ENCODE results near the gene RNF208.

The RNF208 gene

DNA sequence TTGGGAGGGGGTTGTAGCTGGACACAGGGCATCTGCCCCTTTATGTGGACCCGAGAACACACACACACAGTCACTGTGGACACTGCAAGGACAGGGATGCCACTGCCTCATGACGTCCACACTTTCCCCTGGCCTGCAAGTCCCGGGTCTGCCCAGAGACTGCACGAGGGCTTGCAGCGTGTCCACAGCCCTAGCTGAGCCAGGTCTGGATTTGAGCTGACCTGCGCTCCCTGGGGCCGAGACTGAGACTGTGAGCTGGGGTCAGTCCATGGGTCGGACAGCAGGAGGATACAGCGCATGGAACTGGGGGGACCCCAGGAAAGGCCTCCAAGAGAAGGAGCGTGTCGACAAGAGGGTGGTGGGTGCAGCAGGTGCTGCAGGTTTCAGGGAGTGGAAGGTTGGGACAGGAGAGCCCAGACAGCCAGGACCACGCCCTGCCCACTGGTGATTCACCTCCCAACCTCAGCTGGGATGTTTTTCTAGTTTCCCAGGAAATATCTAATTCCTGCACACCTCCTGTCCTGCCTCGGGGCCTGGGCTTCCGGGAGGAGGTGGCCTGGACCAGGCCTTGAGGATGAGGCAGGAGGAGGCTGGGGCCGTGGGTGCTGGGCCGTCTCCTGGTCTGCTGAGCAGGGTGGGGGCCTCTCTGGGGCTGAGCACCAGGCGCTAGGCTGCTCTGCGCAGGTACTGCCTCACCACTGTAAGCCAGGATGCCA, 4.5 kb upstream of the RNF208 start:
- DNase-seq: no peak

DNA sequence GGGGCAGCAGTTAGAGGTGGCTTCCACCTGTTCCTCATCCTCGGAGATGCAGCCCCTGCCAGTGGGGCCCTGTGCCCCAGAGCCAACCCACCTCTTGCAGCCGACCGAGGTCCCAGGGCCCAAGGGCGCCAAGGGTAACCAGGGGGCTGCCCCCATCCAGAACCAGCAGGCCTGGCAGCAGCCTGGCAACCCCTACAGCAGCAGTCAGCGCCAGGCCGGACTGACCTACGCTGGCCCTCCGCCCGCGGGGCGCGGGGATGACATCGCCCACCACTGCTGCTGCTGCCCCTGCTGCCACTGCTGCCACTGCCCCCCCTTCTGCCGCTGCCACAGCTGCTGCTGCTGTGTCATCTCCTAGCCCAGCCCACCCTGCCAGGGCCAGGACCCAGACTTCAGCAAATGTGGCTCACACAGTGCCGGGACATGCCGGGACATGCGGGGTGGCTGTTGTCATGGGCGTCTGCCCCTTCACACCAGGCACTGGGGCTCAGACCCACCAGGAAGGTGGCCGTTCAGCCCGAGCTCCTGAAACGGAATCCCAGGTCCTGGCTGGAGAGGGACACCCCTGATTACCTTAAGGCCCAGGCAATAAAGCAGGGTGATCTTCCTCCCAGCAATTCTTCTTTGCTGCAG, 3.8 kb upstream of the RNF208 start:
- DNase-seq: no peak

DNA sequence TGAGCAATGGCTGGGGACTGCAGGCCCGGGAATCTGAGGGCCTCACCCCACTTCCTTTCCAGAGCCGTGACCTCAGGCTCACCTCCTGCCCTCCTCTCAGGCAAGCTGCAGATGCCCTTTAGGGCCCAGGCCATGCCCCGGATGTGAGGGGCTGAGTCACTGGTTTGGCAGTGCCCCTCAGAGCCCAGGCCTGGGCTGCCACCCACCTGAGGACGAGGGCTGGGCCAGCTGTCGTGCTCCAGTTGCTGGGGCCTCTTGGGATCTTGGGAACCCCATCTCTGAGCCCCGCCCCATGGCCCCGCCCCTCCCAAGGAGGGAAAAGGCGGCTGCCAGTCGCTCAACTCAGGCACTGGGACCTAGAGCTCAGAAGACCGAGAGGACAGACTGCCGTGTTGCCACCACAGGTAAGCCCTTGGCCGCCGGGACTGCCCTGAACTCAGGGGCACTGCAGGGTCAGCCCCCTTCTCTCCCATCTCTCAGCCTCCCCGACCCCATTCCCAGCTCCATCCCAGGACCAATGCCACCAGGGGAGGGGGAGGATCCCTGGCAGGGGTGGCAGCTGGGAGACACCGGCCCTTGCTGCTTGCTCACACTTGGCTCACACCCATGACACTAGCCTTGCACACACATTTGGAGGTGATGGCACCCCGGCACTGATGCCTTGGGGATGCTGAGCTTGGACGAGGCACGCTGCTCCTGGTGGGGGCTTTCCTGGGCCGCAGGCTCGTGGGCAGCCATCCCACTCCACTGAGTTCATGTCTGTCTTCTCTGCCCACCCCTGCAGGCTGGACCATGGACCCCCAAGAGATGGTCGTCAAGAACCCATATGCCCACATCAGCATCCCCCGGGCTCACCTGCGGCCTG, 3.0 kb upstream of the RNF208 start, which contains the start of gene CYSRT1:
CYSRT1 (plus strand) TSS at position 345 of the 865 bp plus-strand sequence; CDS start at position 793, 448 bp downstream.
- DNase-seq: no peak

DNA sequence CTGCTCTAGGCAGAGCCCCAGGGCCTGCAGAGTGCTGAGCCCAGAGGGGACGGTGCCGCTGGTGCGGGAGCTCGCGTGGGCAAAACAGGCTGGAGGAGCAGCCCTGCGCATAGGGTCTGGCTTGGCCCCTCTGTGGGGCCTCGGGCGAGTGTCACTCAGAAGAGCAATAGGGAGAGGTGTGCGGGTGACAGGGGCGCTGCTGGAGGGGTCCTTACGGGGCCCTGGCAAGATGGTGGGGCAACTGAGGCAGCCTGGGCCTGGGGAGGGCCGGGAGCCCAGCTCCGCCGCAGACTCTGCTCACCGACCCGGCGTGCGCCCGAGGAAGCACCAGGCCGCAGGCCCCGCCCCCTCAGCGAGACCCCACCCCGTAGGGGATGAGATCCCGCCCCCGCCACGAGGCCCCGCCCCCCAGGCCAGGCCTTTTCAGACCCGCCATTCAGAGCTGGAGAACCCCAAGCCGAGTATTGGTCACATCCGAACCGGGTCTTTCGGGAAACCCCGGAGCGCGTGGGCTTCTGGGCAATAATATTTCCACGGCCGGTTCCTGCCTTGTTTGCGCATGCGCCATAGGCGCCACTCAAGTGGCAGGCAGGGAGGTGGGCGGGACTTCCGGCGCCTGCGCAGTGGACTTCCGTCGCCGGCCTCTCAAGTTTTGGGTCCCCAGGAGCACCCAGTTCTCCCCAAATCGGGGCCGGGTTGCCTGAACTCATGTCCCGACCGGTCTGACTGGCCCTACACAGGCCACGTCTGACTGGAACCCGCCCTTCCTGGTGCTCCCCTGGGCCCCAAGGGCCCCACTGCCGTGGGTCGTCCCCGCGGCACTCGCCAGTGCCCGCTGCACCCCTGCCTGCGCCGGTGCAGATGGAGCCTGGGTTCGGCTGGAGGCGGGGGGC, 1.3 kb upstream of the RNF208 start:
- peak; percentile 99 for DNase-seq

DNA sequence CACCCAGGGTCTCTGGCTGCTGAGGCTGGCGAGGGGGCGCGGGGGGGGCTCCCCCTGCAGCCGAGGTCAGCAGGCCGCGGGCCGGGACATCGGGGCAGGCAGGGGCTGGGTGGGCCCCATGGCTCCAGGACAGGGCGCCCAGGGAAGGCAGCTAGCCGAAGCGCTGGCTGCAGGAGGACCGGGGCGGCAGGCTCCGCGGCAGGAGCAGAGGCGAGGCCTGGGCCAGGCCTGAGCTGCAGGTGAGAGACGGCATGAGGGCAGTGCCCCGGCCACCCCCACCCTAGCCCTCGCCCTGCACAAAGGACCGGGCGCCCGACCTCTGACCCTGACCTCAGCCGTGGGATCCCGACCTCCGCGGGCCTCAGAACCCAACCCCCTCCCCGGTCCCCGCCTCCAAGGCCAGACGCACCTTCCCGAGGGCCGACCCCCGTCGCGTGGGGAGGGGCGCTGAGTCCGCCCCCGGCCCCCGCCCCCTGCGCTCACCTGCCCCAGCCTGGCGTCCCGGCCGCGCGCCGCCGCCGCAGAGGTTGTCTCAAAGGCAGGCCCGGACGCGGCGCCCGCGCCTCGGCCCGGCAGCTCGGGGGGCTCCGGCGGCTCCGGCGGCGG, 431 bp downstream of the RNF208 start:
- DNase-seq: no peak

DNA sequence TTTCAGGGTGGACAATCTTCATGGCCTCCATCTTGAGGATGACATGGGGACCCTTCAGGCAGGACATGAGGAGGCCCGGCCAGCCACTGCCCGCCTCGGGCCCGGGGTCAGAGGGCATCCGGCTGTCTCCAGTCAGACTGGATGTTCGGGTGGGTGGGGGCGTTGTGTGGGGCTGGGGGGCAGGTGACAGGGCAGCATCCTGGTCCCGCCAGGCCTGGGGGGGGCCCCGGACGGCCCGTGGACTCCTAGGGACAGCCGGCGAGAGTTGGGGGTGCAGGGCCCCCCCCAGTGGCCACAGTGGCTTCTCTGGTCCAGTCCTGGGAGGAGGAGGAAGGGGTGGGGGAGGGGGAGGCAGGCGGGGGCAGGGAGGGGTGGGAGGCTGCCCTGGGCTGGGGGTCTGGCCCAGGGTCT, 940 bp downstream of the RNF208 start:
- no peak for DNase-seq

DNA sequence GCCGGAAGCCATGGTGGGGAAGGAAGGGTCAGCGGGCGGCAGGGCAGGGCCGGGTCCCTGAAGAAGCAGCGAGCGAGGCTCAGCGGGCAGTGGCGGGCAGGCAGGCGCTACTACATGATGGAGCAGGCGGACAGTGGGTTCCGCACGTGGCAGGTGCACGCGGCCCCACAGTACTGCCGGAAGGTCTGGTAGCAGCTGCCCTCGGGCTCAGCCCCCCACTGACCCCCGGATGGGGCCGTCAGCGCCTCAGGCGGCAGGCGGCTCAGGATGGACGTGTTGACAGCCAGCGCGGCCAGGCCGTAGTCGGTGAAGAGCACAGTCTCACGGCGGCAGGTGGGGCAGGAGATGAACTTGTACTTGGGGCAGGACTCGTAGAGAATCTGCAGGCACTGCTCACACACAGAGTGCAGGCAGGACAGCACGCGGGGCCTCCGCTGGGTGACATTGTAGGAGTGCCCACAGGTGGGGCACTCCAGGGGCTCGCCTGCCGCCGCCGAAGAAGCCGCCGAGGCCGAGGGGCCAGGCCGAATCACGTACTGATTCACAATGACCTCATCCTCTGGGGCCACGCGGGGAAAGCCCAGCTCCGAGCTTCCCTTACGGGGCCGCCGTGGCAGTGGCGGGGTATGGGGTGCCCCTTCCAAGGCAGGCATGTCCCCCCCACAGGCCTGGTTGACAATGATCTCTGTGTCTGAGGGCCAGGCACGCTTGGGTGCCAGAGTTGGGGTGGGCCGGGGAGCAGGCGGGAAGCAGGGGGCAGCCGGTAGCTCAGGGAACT, 1.5 kb downstream of the RNF208 start:
- DNase-seq: no peak

DNA sequence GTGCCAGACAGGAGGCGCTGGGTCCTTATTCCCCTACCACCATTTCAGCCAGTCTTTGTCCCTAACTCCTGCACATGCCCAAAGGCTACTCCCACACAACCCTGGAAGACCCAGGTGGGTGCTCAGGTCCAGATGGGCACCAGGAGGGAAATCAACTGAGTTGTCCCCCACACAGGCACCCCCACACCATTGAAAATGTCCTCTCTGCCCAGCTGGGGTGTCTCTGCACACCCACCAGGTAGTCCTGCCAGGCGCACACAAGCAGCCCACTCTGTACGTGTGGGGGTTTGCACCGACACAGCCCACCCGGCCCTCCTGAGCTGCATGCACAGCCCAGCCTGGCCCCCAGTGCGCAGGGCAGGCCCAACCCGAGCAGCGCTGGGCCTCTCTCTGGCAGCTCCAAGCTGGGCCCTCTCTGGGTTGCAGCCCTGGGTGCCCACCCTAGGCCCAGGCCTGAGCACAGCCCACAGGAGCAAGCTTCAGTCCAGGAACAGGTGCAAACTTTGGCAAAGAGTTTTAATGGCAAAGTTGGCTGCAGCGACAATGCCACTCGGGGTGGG, 2.2 kb downstream of the RNF208 start:
- no peak for DNase-seq

DNA sequence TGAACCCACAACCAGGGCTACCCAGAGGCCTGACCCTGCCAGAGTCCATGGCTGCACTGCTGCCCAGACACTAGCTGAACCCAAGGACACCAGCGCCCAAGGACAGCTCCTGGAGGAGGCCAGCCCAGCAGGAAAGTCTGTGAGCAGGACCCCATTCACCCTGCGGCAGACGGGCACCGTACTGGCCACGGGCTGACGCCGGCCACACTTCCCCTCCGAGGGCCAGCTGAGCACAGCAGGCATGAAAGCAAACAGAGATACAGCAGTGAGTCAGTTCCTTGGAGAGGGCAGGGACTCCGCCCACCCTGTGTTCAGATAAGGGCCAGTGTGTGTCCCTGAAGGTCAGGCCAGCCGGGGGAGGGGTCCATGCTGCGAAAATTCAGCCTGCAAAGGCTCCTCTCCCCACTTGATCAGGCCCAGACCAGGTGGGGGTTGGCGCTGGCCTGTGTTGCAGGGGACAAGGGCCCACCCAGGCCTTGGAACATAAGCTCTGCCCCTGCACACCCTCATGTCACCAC, 3.2 kb downstream of the RNF208 start:
- no peak for DNase-seq

DNA sequence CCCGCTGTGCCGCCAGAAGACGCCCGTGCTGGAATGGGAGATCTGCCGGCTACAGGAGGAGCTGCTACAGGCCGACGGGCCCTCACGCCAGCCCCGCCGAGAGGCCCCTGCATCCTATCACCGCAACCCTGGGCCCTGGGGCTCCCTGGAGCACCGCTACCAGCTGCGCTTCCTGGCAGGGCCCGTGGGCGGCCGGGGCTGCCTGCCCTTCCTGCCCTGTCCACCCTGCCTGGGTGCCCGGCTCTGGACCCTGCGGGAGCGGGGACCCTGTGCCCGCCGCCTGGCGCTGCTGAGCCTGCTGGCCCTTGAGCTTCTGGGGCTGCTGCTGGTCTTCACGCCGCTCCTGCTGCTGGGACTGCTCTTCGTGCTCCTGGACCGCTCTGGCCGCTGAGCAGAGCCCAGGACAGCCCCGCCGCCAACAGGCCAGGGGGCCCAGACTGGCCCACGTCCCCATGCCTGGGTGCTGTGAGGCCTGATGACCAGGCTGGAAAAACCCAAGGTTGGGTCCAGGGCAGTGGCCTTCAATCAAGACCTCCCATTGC, 3.8 kb downstream of the RNF208 start:
- no peak for DNase-seq

DNA sequence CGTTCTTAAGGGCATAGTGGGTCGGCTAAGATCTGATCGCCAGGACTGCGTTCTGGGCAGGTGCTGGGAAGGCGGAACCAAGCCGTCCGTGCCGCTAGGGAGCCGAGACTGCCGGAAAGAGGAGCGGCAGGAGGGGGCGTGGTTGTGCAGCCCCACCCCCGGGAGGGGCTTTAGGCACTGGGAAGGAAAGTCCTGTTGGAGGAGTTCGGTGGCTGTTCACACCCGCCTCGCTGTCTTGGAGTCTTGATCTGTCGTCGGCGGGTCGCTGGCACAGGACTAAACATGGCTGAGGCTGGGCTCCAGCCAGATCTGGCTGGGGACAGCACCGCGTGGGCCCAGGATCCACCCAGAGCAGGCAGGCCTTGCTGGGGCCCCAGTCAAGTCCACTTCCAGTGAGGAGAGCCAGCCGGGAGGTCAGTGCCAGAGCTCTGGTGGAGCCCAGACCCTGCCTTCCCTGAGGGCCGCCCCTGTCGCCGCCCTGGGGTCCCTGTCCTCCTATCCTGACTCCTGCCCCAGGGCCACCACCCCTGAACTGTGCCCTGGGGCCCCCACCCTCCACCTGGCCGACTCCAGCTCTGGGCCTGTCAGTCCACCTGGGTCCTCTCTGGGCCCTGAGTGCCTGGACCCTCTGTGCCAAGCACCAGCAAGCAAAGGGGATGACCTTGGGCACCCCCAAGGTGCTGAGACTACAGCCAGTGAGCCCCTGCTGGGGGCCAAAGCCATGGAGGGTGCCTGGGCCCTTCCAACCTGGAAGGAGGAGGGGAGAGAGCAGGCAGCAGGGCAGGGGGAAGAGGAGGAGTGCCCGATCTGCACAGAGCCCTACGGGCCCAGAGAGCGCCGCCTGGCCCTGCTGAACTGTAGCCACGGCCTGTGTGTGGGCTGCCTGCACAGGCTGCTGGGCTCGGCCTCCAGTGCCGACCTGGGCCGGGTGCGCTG, 4.5 kb downstream of the RNF208 start:
- no peak for DNase-seq

DNA sequence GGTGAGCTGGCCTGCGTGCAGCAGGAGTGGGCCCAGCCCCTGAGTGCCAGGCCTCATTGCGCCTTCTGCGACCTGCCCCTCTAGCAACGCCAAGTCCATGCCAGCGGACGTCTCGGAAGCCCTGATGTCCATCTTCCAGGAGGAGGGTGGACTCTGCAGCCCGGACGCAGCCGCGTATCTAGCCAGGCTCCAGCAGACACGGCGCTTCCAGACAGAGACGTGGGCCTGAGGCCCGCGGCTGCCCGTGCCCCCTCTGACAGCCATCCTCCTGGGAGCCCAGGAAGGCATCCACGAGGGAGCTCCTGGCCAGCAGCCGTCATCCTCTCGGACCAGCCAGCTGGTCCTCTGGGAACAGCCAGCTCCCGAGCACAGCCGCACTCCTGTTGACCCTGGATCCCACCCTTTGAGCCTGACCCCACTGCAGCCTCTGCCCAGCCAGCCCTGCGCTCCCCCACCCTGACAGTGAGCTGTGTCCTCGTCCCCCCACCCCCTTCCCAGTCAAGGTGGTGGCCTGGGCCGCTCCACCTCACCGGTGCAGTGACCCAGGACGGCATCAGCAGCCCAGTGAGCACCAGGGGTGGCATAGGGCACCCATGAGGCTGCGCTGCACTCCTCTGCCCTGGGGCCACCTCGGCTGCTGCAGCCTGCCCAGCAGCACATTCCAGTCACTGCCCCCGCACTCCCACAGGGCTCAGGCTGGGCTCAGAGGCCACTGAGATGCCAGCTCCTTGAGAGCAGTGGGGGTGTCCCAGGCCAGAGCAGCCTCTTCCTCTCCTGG, 5.7 kb downstream of the RNF208 start:
- DNase-seq: no peak

DNA sequence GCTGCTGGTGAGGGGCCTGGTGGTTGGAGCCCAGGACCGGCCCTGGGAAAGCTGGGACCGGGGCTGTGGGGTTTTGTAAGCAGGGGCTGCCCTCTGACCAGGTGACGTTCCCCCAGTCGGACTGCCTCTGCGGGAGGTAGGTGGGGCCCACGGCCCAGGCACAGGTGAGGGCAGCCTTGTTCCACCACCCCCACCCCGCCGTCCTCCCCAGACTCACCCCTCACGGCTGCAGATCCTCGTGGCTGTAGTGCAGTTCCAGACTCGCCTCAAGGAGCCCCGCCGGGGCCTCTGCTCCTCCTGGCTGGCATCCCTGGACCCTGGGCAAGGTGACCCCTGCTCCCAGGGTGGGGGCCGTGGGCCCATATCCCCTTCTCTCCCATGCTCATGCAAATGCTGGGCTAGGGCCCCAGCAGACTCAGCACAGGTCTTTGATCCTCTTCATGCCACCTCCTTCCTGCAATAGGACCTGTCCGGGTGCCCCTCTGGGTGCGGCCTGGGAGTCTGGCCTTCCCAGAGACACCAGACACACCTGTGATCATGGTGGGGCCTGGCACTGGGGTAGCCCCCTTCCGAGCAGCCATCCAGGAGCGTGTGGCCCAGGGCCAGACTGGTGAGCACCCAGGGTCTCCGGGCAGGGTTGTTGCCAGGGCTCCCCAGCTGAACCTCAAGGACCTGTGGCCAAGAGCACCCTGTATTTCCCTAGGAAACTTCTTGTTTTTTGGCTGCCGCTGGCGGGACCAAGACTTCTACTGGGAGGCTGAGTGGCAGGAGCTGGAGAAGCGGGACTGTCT, 6.6 kb downstream of the RNF208 start:
- DNase-seq: no peak

DNA sequence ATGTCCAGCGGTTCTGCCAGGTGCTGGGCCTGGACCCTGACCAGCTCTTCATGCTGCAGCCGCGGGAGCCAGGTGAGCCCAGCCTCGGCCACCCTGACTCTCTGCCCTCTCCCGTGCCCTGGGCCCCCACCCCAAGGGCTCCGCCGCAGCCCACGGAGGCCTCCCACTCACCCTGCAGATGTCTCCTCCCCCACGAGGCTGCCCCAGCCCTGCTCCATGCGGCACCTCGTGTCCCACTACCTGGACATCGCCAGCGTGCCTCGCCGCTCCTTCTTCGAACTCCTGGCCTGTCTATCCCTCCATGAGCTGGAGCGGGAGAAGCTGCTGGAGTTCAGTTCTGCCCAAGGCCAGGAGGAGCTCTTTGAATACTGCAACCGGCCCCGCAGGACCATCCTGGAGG, 7.4 kb downstream of the RNF208 start:
- no peak for DNase-seq

DNA sequence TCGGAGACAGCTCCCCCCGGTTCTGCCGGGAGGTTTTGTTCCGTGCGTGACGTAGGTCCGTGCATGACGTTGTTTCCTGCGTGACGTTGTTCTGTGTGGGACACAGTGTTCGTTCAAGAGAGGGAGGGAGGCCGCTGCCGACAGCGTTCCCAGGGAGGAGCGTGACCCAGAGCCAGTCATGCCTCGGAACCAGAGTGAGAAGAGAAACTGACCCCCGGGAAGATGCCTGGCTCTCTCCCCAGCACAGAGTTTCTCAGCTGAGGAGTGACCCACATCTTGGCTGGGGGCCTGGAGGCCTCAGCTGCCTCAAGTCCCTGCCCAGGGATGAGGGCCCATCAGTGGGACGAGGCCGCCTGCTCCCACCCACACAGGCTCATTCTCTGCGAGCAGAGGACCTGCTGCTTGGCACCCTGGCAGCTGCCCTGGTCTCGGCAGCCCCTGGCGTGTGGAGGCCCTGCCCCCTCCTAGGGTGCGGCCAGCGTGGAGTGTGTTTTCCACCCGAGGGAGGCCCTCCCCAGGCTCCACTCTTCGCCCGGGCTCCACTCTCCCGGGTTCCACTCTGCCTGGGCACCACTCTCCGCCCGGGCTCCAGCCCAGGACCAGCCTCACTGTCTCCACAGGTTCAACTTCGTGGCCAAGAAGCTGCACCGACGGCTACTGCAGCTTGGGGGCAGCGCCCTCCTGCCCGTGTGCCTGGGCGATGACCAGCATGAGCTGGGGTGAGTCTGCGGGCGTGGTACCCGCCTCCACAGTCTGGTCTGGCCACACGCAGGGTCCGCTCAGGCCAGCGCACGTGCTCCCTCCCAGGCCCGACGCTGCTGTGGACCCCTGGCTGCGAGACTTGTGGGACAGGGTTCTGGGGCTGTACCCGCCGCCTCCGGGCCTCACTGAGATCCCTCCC, 8.6 kb downstream of the RNF208 start:
- DNase-seq: no peak

DNA sequence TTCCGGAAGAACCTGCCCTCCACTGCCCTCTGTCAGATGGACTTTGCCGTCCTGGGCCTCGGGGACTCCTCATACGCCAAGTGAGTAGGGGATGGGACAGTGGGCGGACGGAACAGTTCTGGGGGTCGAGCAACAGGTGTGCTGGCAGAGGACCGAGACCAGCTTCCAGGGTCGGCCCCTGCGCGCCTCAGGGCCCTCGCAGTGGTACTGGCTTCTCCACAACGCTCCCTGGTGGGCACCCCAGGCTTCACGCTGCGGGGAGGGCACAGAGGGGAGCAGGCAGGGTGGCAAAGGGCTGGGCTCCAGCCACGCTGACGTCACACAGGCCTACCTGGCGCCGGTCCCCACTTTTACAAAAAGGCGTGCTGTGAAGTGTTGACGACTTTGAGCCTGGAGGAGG, 9.5 kb downstream of the RNF208 start:
- no peak for DNase-seq

DNA sequence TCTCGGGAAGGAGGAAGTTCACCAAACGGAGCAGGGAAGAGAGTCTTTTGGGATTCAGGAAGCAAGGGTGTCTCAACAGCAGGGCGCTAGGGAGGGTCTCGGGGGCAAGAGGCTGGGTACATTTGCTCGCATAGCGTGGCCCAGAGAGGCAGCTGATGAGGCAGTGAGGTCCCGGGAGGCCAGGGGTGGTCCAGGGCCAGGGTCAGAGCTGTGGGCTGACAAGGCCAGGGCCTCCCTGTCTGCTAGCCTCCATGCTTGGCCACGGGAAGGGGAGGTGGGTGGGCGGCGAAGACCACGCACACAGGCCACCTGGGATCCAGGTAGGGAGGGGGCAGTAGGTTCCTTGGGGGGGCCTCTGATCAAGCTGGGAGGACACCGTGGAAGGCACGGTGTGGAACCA, 10.5 kb downstream of the RNF208 start:
- no peak for DNase-seq

All from CD4-positive, alpha-beta T cell treated with Interferon gamma for 1 hour (primary cell).